ENCODE data around the gene MASTL.
"Not testable (repeated sequence)": the region's sequence is repeated elsewhere in the genome, so short reads cannot be mapped to it uniquely, and the experiment has no call there.

Gene MASTL

GRCh38 chr10:27155066-27155754, at the start of gene MASTL:
MASTL (plus strand) TSS chr10:27155352; CDS start chr10:27155427, 75 bp downstream.
- DNase-seq (ENCODE audit: low spot score), result peak; percentile 93

GRCh38 chr10:27108165-27108564, 47.0 kb upstream of the MASTL start:
- DNase-seq (ENCODE audit: low spot score), result no peak

- DNase-seq (ENCODE audit: low spot score), result no peak
Measured at GRCh38 chr10:27134371-27134770, 20.8 kb upstream of the MASTL start.

- no peak for DNase-seq (ENCODE audit: low spot score)
Measured at GRCh38 chr10:27138277-27138676, 16.9 kb upstream of the MASTL start.

- no peak for DNase-seq (ENCODE audit: low spot score)
Measured at GRCh38 chr10:27143686-27144085, 11.5 kb upstream of the MASTL start.

- no peak for DNase-seq (ENCODE audit: low spot score)
Measured at GRCh38 chr10:27145937-27146336, 9.2 kb upstream of the MASTL start.

GRCh38 chr10:27147701-27148100, 7.5 kb upstream of the MASTL start:
- DNase-seq (ENCODE audit: low spot score), result no peak

- DNase-seq (ENCODE audit: low spot score), result no peak
Measured at GRCh38 chr10:27150261-27150660, 4.9 kb upstream of the MASTL start.

GRCh38 chr10:27152687-27153086, 2.5 kb upstream of the MASTL start:
- DNase-seq (ENCODE audit: low spot score), result no peak

GRCh38 chr10:27153329-27153728, 1.8 kb upstream of the MASTL start:
- no peak for DNase-seq (ENCODE audit: low spot score)

- DNase-seq (ENCODE audit: low spot score), result peak; percentile 15
Measured at GRCh38 chr10:27153845-27154193, 1.3 kb upstream of the MASTL start.

GRCh38 chr10:27156566-27156965, 1.4 kb downstream of the MASTL start:
- not testable (repeated sequence) for DNase-seq (ENCODE audit: low spot score)

GRCh38 chr10:27157150-27157549, 2.0 kb downstream of the MASTL start:
- no peak for DNase-seq (ENCODE audit: low spot score)

- no peak for DNase-seq (ENCODE audit: low spot score)
Measured at GRCh38 chr10:27158421-27158820, 3.3 kb downstream of the MASTL start.

GRCh38 chr10:27169849-27170248, 14.7 kb downstream of the MASTL start:
- DNase-seq (ENCODE audit: low spot score), result no peak

- no peak for DNase-seq (ENCODE audit: low spot score)
Measured at GRCh38 chr10:27188259-27188658, 33.1 kb downstream of the MASTL start.

GRCh38 chr10:27188897-27189296, 33.7 kb downstream of the MASTL start:
- no peak for DNase-seq (ENCODE audit: low spot score)

- DNase-seq (ENCODE audit: low spot score), result no peak
Measured at GRCh38 chr10:27190508-27190907, 35.4 kb downstream of the MASTL start.

GRCh38 chr10:27192284-27192683, 37.1 kb downstream of the MASTL start:
- DNase-seq (ENCODE audit: low spot score), result peak; percentile 5

GRCh38 chr10:27197980-27198620, 42.9 kb downstream of the MASTL start:
- DNase-seq (ENCODE audit: low spot score), result peak; percentile 16

- DNase-seq (ENCODE audit: low spot score), result no peak
Measured at GRCh38 chr10:27203806-27204205, 48.7 kb downstream of the MASTL start.

GRCh38 chr10:27207350-27207749, 52.2 kb downstream of the MASTL start:
- DNase-seq (ENCODE audit: low spot score), result no peak

GRCh38 chr10:27223964-27224363, 68.8 kb downstream of the MASTL start:
- DNase-seq (ENCODE audit: low spot score), result no peak

GRCh38 chr10:27225011-27225590, 69.9 kb downstream of the MASTL start:
- no peak for DNase-seq (ENCODE audit: low spot score)

Measured in putamen (tissue), 1 donor.